ENCODE results near the gene SERF2. TPM values are rescaled to one million over a fixed set of nuclear protein-coding genes. Genes with fewer than 3 reads are reported as not detected.
A peak's percentile ranks its signal among the peaks of the same experiment; 100 is the strongest.

SERF2 gene
- total RNA-seq, 1 experiment from 2014 or later: 358 TPM

DNA sequence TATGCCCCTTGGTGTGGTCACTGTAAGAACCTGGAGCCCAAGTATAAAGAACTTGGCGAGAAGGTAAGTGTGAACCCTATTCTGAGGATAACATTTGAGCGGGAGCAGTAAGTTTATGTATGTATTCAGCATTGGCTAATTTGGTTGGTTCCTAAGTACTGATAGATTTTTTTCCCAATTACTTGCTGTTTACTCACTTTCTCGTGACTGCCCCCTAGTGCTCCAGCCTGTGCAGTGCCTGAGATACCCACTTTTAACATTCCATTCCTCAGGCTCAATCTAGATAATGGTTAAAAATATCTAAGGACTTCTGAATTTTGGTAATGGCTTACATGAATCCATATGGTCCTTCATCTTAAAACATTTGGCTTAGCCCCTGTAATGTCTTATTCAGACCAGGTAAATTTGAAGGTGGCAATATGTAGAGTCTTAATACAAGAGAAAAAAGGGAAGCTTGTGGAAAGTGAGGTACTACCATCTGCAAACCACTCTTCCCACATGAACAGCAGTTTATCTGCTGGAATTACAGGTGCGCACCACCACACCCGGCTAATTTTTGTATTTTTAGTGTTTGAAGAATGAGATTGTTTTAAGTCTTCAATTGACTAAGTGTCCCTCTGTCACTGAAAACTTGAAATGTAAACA, 22.4 kb upstream of the SERF2 start:
- H3K27ac Mint-ChIP-seq (ENCODE audit: unreplicated experiment): no peak overlapping the region
- no TSS peak for BruUV-seq (replicated peaks)
- H3K4me1 Mint-ChIP-seq (ENCODE audit: low read depth, unreplicated experiment): no peaks in the 10 kb centered on the region
- H3K9me3 Mint-ChIP-seq (ENCODE audit: low read depth, unreplicated experiment): no peaks in the 10 kb centered on the region
- peaks cover 50% of the 10 kb centered on the region for H3K36me3 Mint-ChIP-seq (ENCODE audit: insufficient read depth, unreplicated experiment)
- intact Hi-C loops (cut with micrococcal nuclease; ENCODE audit: unreplicated experiment): loop anchor here (2.0 kb wide), 1 partner anchor 21 kb away; no protein-coding TSS in a partner anchor
- H3K4me3 Mint-ChIP-seq (ENCODE audit: low read depth, unreplicated experiment): no peak overlapping the region
- H3K27me3 Mint-ChIP-seq (ENCODE audit: unreplicated experiment): no peaks in the 10 kb centered on the region
- CTCF ChIA-PET: interaction anchor here (0.5 kb wide), 1 partner anchor 30 kb away, joined by 5 read pairs; no protein-coding TSS in a partner anchor
- peak; percentile 52 for DNase-seq
- TF ChIP-seq, protein P1, sequence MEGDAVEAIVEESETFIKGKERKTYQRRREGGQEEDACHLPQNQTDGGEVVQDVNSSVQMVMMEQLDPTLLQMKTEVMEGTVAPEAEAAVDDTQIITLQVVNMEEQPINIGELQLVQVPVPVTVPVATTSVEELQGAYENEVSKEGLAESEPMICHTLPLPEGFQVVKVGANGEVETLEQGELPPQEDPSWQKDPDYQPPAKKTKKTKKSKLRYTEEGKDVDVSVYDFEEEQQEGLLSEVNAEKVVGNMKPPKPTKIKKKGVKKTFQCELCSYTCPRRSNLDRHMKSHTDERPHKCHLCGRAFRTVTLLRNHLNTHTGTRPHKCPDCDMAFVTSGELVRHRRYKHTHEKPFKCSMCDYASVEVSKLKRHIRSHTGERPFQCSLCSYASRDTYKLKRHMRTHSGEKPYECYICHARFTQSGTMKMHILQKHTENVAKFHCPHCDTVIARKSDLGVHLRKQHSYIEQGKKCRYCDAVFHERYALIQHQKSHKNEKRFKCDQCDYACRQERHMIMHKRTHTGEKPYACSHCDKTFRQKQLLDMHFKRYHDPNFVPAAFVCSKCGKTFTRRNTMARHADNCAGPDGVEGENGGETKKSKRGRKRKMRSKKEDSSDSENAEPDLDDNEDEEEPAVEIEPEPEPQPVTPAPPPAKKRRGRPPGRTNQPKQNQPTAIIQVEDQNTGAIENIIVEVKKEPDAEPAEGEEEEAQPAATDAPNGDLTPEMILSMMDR (IDR thresholded peaks at IDR 0.05; ENCODE audit: unreplicated experiment): no peak

DNA sequence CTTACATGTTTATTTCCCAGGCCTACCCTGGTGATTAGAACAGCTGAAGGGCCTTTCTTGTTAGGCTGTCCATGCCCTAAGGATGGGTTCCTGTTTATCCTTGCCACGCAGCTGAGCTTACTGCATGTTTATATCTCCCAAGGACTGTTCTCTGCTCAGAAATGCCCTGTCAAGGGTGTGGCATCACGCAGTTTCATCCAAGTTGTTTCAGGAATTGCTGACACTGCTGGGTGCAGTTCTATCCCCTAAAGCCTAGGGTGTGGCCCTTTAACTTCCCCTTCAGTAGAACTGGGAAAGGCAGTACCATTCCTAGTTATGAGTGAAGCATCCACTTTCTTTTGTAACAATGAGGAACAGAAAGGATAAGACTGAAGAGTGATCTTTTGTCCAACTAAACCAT, 20.3 kb upstream of the SERF2 start:
- Mint-ChIP-seq H3K4me3 (ENCODE audit: low read depth, unreplicated experiment) (no peak overlapping the region), H3K4me1 (ENCODE audit: low read depth, unreplicated experiment) (no peaks in the 10 kb centered on the region), H3K27ac (ENCODE audit: unreplicated experiment) (no peak overlapping the region), H3K27me3 (ENCODE audit: unreplicated experiment) (no peaks in the 10 kb centered on the region), H3K9me3 (ENCODE audit: low read depth, unreplicated experiment) (no peaks in the 10 kb centered on the region), H3K36me3 (ENCODE audit: insufficient read depth, unreplicated experiment) (peaks cover 62% of the 10 kb centered on the region)
- CTCF ChIA-PET: no interaction called here
- TF ChIP-seq, protein P1 (IDR thresholded peaks at IDR 0.05; ENCODE audit: unreplicated experiment): no peak
- intact Hi-C loops (cut with micrococcal nuclease; ENCODE audit: unreplicated experiment): no loop called here
- no peak for DNase-seq
- no TSS peak for BruUV-seq (replicated peaks)

DNA sequence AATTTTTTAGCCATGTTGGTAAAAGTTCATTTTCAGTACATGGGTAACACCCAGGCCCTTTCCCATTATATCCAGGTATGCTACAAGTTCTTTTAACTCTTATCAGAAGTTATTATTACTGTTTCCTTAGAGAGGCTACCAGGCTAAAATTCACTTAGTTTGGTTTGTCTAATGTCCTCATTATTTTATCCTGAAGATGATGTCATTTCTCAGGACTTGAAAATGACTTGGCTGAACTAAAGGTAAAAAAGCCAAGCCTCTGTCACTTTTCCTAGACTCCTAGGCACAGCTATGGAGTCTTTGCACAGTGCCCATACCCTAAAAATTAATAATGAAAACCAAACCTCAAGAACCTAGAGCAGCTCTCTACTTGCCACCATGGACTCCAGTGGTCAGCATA, 19.5 kb upstream of the SERF2 start:
- H3K4me3 Mint-ChIP-seq (ENCODE audit: low read depth, unreplicated experiment): no peak overlapping the region
- H3K9me3 Mint-ChIP-seq (ENCODE audit: low read depth, unreplicated experiment): no peaks in the 10 kb centered on the region
- no peak overlapping the region for H3K27ac Mint-ChIP-seq (ENCODE audit: unreplicated experiment)
- TF ChIP-seq, protein P1 (IDR thresholded peaks at IDR 0.05; ENCODE audit: unreplicated experiment): no peak
- H3K36me3 Mint-ChIP-seq (ENCODE audit: insufficient read depth, unreplicated experiment): peaks cover 63% of the 10 kb centered on the region
- H3K27me3 Mint-ChIP-seq (ENCODE audit: unreplicated experiment): no peaks in the 10 kb centered on the region
- DNase-seq: no peak
- intact Hi-C loops (cut with micrococcal nuclease; ENCODE audit: unreplicated experiment): no loop called here
- CTCF ChIA-PET: no interaction called here
- no peaks in the 10 kb centered on the region for H3K4me1 Mint-ChIP-seq (ENCODE audit: low read depth, unreplicated experiment)
- no TSS peak for BruUV-seq (replicated peaks)

DNA sequence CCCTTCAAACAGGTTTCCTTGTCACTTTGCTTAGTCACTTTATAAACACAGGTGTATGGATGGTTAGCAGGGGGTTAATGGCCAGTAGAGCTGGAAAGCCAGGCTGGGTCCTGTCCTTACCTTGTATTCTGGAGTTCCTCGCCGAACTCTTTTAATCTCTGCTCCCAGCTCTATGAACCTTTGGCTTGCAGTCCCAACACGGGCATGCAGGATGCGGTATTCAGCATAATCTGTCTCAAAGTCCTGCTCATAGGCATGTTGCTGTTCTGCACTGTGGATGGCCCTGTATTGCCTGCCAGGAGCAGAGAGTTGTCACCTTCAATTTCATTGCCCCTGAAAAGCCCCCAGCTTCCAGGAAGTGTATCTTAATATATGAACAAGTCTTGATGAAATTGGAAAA, 18.1 kb upstream of the SERF2 start:
- H3K9me3 Mint-ChIP-seq (ENCODE audit: low read depth, unreplicated experiment): no peaks in the 10 kb centered on the region
- no peaks in the 10 kb centered on the region for H3K27me3 Mint-ChIP-seq (ENCODE audit: unreplicated experiment)
- H3K27ac Mint-ChIP-seq (ENCODE audit: unreplicated experiment): no peak overlapping the region
- CTCF ChIA-PET: no interaction called here
- H3K36me3 Mint-ChIP-seq (ENCODE audit: insufficient read depth, unreplicated experiment): peaks cover 51% of the 10 kb centered on the region
- H3K4me1 Mint-ChIP-seq (ENCODE audit: low read depth, unreplicated experiment): no peaks in the 10 kb centered on the region
- no peak overlapping the region for H3K4me3 Mint-ChIP-seq (ENCODE audit: low read depth, unreplicated experiment)
- TF ChIP-seq, protein P1 (IDR thresholded peaks at IDR 0.05; ENCODE audit: unreplicated experiment): no peak
- intact Hi-C loops (cut with micrococcal nuclease; ENCODE audit: unreplicated experiment): no loop called here
- no peak for DNase-seq
- BruUV-seq (replicated peaks): no TSS peak

Data from Calu3 (cell line).